VCaP (cell line): Measurements from ENCODE around the gene BBS9.
"Not testable (repeated sequence)": the region's sequence is repeated elsewhere in the genome, so short reads cannot be mapped to it uniquely, and the experiment has no call there.

ENCODE experiments used
- H3K27ac ChIP-seq: fragments of 450-650 bp; 2 replicates; pipeline ENCODE4 v1.5.1; 2017
- CTCF ChIP-seq: fragments of 450-650 bp; conservative IDR thresholded peaks from 2 replicates; pipeline ENCODE4 v1.5.1; 2017; ENCODE audit warnings: mild to moderate bottlenecking, moderate library complexity

The BBS9 gene

GRCh38 chr7:33093266-33093665, 36.1 kb upstream of the BBS9 start:
- no peak for TF ChIP-seq CTCF
- no peak overlapping the region for H3K27ac ChIP-seq

GRCh38 chr7:33094745-33095275, 34.6 kb upstream of the BBS9 start:
- not testable (repeated sequence) for H3K27ac ChIP-seq

- no peak for TF ChIP-seq CTCF
- H3K27ac ChIP-seq, result peak overlapping the region; percentile 19; the same call in 1 of the 2 replicates
These were observed 30.0 kb upstream of the BBS9 start for GRCh38 chr7:33099154-33099940.

GRCh38 chr7:33100770-33101169, 28.6 kb upstream of the BBS9 start:
- TF ChIP-seq CTCF, result no peak
- H3K27ac ChIP-seq, result no peak overlapping the region

- no peak overlapping the region for H3K27ac ChIP-seq
- TF ChIP-seq CTCF, result no peak
These were observed 27.5 kb upstream of the BBS9 start for GRCh38 chr7:33101906-33102305.

GRCh38 chr7:33107136-33108066, 22.0 kb upstream of the BBS9 start:
- peak; percentile 69 for TF ChIP-seq CTCF
- H3K27ac ChIP-seq, result peak overlapping the region; percentile 81; the same call in 1 of the 2 replicates

- peak overlapping the region; percentile 81 for H3K27ac ChIP-seq
- TF ChIP-seq CTCF, result no peak
These were observed 20.8 kb upstream of the BBS9 start for GRCh38 chr7:33108554-33109004.
